ENCODE results near the gene P3R3URF. TPM values are rescaled to one million over a fixed set of nuclear protein-coding genes. Genes with fewer than 3 reads are reported as not detected.

Gene P3R3URF
- total RNA-seq, 2 donors from 2014 or later = not detected

GRCh38 chr1:46181343-46182260 is 5.3 kb upstream of the P3R3URF start:
- intact Hi-C loops (cut with DNase I) = loop anchor here (5.0 to 10.0 kb wide), 2 partner anchors 49 to 297 kb away; partner anchors contain the start of gene PIK3R3
- Histone ChIP-seq H3K36me3 (no peaks in the 10 kb centered on the region), H3K9me3 (no peaks in the 10 kb centered on the region), H3K4me3 (peak overlapping the region in 1 of 2 donors; percentile 33), H3K27me3 (replicated peaks; ENCODE audit: insufficient read depth) (no peaks in the 10 kb centered on the region), H3K4me1 (replicated peaks) (peaks cover 43% of the 10 kb centered on the region), H3K27ac (peak overlapping the region; percentile 93 to 94)
- DNase-seq (ENCODE audit: low spot score) = no peak
- WGBS = 32% methylated on average over 10 of the region's 10 CpGs
- TF ChIP-seq CTCF (IDR thresholded peaks at IDR 0.05) (no peak), POLR2AphosphoS5 (IDR thresholded peaks at IDR 0.05) (peak; percentile 41), POLR2A (IDR thresholded peaks at IDR 0.05) (peak; percentile 34)

GRCh38 chr1:46180082-46180616 is 3.9 kb upstream of the P3R3URF start:
- TF ChIP-seq POLR2A (IDR thresholded peaks at IDR 0.05) (peak; percentile 63), POLR2AphosphoS5 (IDR thresholded peaks at IDR 0.05) (peak; percentile 28), CTCF (IDR thresholded peaks at IDR 0.05) (peak in 3 of 4 experiments; percentile 55 to 85 (median 84))
- no peaks in the 10 kb centered on the region for H3K27me3 ChIP-seq (replicated peaks; ENCODE audit: insufficient read depth)
- intact Hi-C loops (cut with DNase I) = loop anchor here (5.0 to 10.0 kb wide), 2 partner anchors 48 to 295 kb away; partner anchors contain the start of gene PIK3R3
- peak overlapping the region in 1 of 2 donors; percentile 33 for H3K4me3 ChIP-seq
- H3K36me3 ChIP-seq = no peaks in the 10 kb centered on the region
- H3K9me3 ChIP-seq = no peaks in the 10 kb centered on the region
- H3K4me1 ChIP-seq (replicated peaks) = peaks cover 42% of the 10 kb centered on the region
- peak overlapping the region; percentile 93 to 94 for H3K27ac ChIP-seq
- peak; percentile 78 for DNase-seq (ENCODE audit: low spot score)
- WGBS = 39% methylated on average over 10 of the region's 12 CpGs

GRCh38 chr1:46179138-46180081 is 3.1 kb upstream of the P3R3URF start:
- no peaks in the 10 kb centered on the region for H3K27me3 ChIP-seq (replicated peaks; ENCODE audit: insufficient read depth)
- intact Hi-C loops (cut with DNase I) = loop anchor here (2.0 to 10.0 kb wide), 5 partner anchors 47 to 492 kb away; partner anchors contain the start of genes GPBP1L1, MAST2, PIK3R3 and TMEM69
- peak; percentile 84 for TF ChIP-seq POLR2AphosphoS5 (IDR thresholded peaks at IDR 0.05)
- TF ChIP-seq CTCF (IDR thresholded peaks at IDR 0.05) = peak; percentile 80 to 97 (median 88)
- no peak for TF ChIP-seq POLR2A (IDR thresholded peaks at IDR 0.05)
- H3K4me3 ChIP-seq = no peak overlapping the region
- no peaks in the 10 kb centered on the region for H3K36me3 ChIP-seq
- no peaks in the 10 kb centered on the region for H3K9me3 ChIP-seq
- 8% methylated on average over 10 of the region's 10 CpGs for whole genome bisulfite sequencing
- H3K4me1 ChIP-seq (replicated peaks) = peaks cover 35% of the 10 kb centered on the region
- H3K27ac ChIP-seq = peak overlapping the region; percentile 93 to 94
- DNase-seq (ENCODE audit: low spot score) = peak; percentile 92

GRCh38 chr1:46175243-46175642 is 1.0 kb downstream of the P3R3URF start:
- Histone ChIP-seq H3K27me3 (replicated peaks; ENCODE audit: insufficient read depth) (no peaks in the 10 kb centered on the region), H3K4me1 (replicated peaks) (peaks cover 9% of the 10 kb centered on the region), H3K27ac (peak overlapping the region; percentile 54 to 61), H3K36me3 (no peaks in the 10 kb centered on the region), H3K9me3 (no peaks in the 10 kb centered on the region), H3K4me3 (no peak overlapping the region)
- WGBS = 70% methylated on average over 3 of the region's 3 CpGs
- TF ChIP-seq POLR2A (IDR thresholded peaks at IDR 0.05) = no peak
- TF ChIP-seq POLR2AphosphoS5 (IDR thresholded peaks at IDR 0.05) = no peak
- no peak for TF ChIP-seq CTCF (IDR thresholded peaks at IDR 0.05)
- intact Hi-C loops (cut with DNase I) = loop anchor here (5.0 to 10.0 kb wide), 2 partner anchors 370 to 488 kb away; partner anchors contain the start of genes GPBP1L1, MAST2 and TMEM69
- no peak for DNase-seq (ENCODE audit: low spot score)

Data from prostate gland (tissue), 2 donors.